Caco-2 (cell line): Measurements from ENCODE around the gene MORN1. TPM values are rescaled to one million over a fixed set of nuclear protein-coding genes. Genes with fewer than 3 reads are reported as not detected.

Experiments
- BruUV-seq: library from RNA; stranded (reverse); fragments of 400-500 nt; replicated peaks from 2 replicates; lab custom pipeline; 2021; lab: Mats Ljungman, UMichigan
- CTCF ChIA-PET: fragments of 300-600 bp; sonication (Branson Sonifier 250); formaldehyde crosslinking; loops from one replicate; lab custom pipeline; 2022; ENCODE audit warnings: antibody characterized with exemption; lab: Charles Lee
- POLR2A ChIA-PET: fragments of 300-600 bp; sonication (Branson Sonifier 250); formaldehyde crosslinking; loops from one replicate; lab custom pipeline; 2022; ENCODE audit warnings: antibody characterized with exemption; lab: Charles Lee
- DNase-seq, 2 experiments: peaks; one replicate each; pipeline versions ENCODE4 v3.0.0 to v3.0.0-alpha.2; 2020 to 2022
- H3K27me3 ChIP-seq: replicated peaks from 2 replicates; pipeline ENCODE4 v1.6.0; 2011; ENCODE audit warnings: low read length; ENCODE audit not compliant: control insufficient read depth, insufficient read depth
- H3K36me3 ChIP-seq: 2 replicates; pipeline ENCODE4 v1.5.1; 2011; ENCODE audit warnings: low read length; ENCODE audit not compliant: control insufficient read depth, insufficient read depth
- H3K4me1 ChIP-seq: fragments of 250-450 bp; sonication (Bioruptor Pico); 2 replicates; pipeline ENCODE4 v1.5.1; 2020; ENCODE audit warnings: mild to moderate bottlenecking
- H3K4me3 ChIP-seq: 2 replicates; pipeline ENCODE4 v1.5.1; 2011; ENCODE audit warnings: low read depth, mild to moderate bottlenecking, control low read depth, low read length
- H3K9me3 ChIP-seq: fragments of 250-450 bp; sonication (Bioruptor Pico); 2 replicates; pipeline ENCODE4 v1.5.1; 2020; ENCODE audit warnings: mild to moderate bottlenecking, moderate library complexity
- H3K27ac Mint-ChIP-seq: one replicate; pipeline ENCODE4 v1.8.0; 2022; ENCODE audit warnings: mixed read lengths; ENCODE audit not compliant: unreplicated experiment
- H3K27me3 Mint-ChIP-seq: one replicate; pipeline ENCODE4 v1.8.0; 2022; ENCODE audit warnings: mixed read lengths; ENCODE audit not compliant: insufficient read depth, unreplicated experiment
- H3K36me3 Mint-ChIP-seq: one replicate; pipeline ENCODE4 v1.8.0; 2022; ENCODE audit warnings: mild to moderate bottlenecking, mixed read lengths; ENCODE audit not compliant: insufficient read depth, unreplicated experiment
- H3K4me1 Mint-ChIP-seq: one replicate; pipeline ENCODE4 v1.8.0; 2022; ENCODE audit warnings: low read depth, mixed read lengths; ENCODE audit not compliant: unreplicated experiment
- H3K4me3 Mint-ChIP-seq: one replicate; pipeline ENCODE4 v1.8.0; 2022; ENCODE audit warnings: mild to moderate bottlenecking, moderate library complexity, mixed read lengths; ENCODE audit not compliant: unreplicated experiment
- H3K9me3 Mint-ChIP-seq: one replicate; pipeline ENCODE4 v1.8.0; 2022; ENCODE audit warnings: mixed read lengths; ENCODE audit not compliant: unreplicated experiment
- intact Hi-C: fragments of 100-400 bp; cut with micrococcal nuclease; formaldehyde crosslinking; loops from one replicate; pipeline ENCODE4 v1.10.0; 2022; ENCODE audit not compliant: unreplicated experiment
- total RNA-seq: library from RNA; stranded (reverse); gene quantifications from 2 replicates; pipeline ENCODE4 v1.2.3, GENCODE V29; 2022
- TF ChIP-seq, protein P1 (sequence below), 2 experiments: fragments of 200-600 bp in 1 of 2; IDR thresholded peaks; 1 replicate in 1 of 2; 2 replicates in 1 of 2; pipeline versions ENCODE4 v1.5.1 to v1.8.0; 2011 to 2022; ENCODE audit warnings: antibody characterized with exemption in 1 of 2, control low read depth in 1 of 2, inconsistent platforms in 1 of 2, low read depth in 1 of 2, low read length in 1 of 2, mild to moderate bottlenecking in 1 of 2, moderate library complexity in 1 of 2; ENCODE audit not compliant: insufficient read depth in 1 of 2, severe bottlenecking in 1 of 2, unreplicated experiment in 1 of 2

The MORN1 gene
- total RNA-seq, 1 experiment from 2014 or later, result 8.6 TPM

DNA sequence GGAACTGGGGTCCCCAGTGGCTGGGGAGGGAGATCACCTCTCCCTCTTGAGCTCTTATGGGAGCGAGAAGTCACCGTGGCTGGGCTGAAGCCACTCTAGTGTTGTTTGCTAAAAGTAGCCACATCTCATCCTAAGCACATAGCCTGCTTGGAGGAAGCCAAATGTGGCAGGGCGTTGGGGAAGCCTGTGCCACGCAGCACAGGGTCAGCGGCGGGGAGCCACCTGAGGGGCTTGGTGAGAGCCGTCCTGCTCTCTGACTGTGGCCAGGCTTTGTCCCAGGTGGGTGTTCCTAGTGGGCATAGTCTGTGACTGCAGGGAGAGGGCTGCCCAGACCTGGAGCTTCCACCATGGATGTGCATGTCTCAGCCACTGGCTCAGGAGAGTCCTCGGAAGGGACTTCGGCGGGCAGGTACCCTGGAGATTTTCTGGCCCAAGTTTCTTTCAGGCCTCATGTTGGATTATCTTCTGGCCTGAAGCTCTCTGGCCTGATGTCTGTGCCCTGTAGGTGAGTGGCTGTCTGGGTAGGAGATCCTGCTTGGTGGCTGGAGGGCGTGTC is 38.9 kb downstream of the MORN1 start:
- POLR2A ChIA-PET, result no interaction called here

DNA sequence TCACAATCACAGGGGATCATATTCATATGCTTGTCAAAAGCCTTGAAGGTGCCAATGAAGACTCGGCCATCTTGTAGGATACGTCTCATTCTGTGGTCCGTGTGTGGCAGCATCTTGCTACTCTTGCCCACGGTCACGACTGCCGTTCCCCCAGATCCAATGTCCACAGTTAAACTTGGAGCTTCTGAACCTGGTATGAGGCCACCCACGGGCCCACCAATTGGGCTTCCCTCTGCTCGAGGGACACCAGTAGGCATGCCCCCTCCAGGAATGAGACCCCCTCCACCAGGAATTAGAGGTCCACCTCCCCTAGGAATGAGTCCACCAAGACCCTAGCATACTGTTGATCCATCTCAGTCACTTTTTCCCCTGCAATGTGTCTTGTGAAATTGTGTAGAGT is 39.6 kb downstream of the MORN1 start:
- Mint-ChIP-seq H3K4me3 (no peak overlapping the region), H3K9me3 (no peaks in the 10 kb centered on the region), H3K36me3 (no peaks in the 10 kb centered on the region), H3K4me1 (no peaks in the 10 kb centered on the region), H3K27me3 (peaks cover 2% of the 10 kb centered on the region), H3K27ac (no peak overlapping the region)
- Histone ChIP-seq H3K4me3 (no peak overlapping the region), H3K9me3 (no peaks in the 10 kb centered on the region), H3K36me3 (no peaks in the 10 kb centered on the region), H3K27me3 (no peaks in the 10 kb centered on the region), H3K4me1 (no peaks in the 10 kb centered on the region)
- TF ChIP-seq, protein P1, sequence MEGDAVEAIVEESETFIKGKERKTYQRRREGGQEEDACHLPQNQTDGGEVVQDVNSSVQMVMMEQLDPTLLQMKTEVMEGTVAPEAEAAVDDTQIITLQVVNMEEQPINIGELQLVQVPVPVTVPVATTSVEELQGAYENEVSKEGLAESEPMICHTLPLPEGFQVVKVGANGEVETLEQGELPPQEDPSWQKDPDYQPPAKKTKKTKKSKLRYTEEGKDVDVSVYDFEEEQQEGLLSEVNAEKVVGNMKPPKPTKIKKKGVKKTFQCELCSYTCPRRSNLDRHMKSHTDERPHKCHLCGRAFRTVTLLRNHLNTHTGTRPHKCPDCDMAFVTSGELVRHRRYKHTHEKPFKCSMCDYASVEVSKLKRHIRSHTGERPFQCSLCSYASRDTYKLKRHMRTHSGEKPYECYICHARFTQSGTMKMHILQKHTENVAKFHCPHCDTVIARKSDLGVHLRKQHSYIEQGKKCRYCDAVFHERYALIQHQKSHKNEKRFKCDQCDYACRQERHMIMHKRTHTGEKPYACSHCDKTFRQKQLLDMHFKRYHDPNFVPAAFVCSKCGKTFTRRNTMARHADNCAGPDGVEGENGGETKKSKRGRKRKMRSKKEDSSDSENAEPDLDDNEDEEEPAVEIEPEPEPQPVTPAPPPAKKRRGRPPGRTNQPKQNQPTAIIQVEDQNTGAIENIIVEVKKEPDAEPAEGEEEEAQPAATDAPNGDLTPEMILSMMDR (IDR thresholded peaks at IDR 0.05; ENCODE audit: insufficient read depth in 1 of 2, low read depth in 1 of 2, low read length in 1 of 2, severe bottlenecking in 1 of 2, unreplicated experiment in 1 of 2), result no peak
- intact Hi-C loops, result no loop called here
- CTCF ChIA-PET, result no interaction called here
- POLR2A ChIA-PET, result no interaction called here
- BruUV-seq, result no TSS peak
- no peak for DNase-seq

More for the DNA sequence above, 38.9 kb downstream of the MORN1 start:
- intact Hi-C loops, result no loop called here
- no peaks in the 10 kb centered on the region for H3K36me3 ChIP-seq
- no peak for DNase-seq
- TF ChIP-seq, protein P1 (IDR thresholded peaks at IDR 0.05; ENCODE audit: insufficient read depth in 1 of 2, low read depth in 1 of 2, low read length in 1 of 2, severe bottlenecking in 1 of 2, unreplicated experiment in 1 of 2), result no peak
- no peak overlapping the region for H3K4me3 Mint-ChIP-seq
- H3K4me3 ChIP-seq, result no peak overlapping the region
- H3K27ac Mint-ChIP-seq, result no peak overlapping the region
- H3K9me3 ChIP-seq, result no peaks in the 10 kb centered on the region
- no peaks in the 10 kb centered on the region for H3K4me1 Mint-ChIP-seq
- CTCF ChIA-PET, result no interaction called here
- H3K27me3 Mint-ChIP-seq, result peaks cover 2% of the 10 kb centered on the region
- BruUV-seq, result no TSS peak
- no peaks in the 10 kb centered on the region for H3K36me3 Mint-ChIP-seq
- no peaks in the 10 kb centered on the region for H3K27me3 ChIP-seq
- no peaks in the 10 kb centered on the region for H3K9me3 Mint-ChIP-seq
- no peaks in the 10 kb centered on the region for H3K4me1 ChIP-seq

DNA sequence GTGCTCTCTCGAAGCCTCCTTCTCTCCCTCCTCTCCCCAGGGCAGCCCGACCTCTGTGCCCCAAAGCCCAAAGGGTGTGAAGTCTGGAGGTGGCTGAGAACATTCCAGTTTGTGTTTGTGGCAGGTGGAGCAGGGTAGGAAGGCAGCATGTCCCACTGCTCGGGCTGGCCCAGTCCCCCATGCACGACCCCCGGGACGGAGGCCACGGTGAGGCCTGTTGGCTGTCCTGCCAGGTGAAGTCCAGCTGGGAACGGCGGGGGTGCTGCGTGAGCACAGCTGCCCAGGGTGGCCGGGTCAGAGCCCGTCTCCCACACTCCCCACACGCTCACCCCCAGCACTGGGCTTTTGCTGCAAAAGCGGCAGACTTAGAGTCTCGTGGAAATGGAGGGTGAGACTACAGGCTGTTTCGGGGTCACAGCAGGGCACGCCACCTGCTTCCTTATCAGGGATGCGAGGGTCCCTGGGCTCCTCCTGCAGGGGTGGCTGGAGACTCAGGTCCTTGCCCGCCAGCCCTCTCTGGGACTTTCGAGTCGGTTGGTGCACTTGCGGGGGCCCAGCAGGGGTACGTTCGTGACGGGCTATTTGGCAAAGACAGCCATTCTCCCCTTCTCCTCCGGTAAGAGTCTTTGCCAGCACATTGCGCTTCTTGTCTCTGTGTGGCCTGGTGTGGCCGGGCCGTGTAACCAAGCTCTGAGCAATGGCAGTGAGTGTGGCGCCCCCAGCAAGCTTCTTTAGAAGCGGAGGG is 40.3 kb downstream of the MORN1 start:
- POLR2A ChIA-PET, result no interaction called here
- Mint-ChIP-seq H3K4me1 (no peaks in the 10 kb centered on the region), H3K9me3 (no peaks in the 10 kb centered on the region), H3K4me3 (no peak overlapping the region), H3K27me3 (peaks cover 2% of the 10 kb centered on the region), H3K36me3 (no peaks in the 10 kb centered on the region), H3K27ac (no peak overlapping the region)
- BruUV-seq, result no TSS peak
- Histone ChIP-seq H3K4me1 (no peaks in the 10 kb centered on the region), H3K9me3 (no peaks in the 10 kb centered on the region), H3K4me3 (no peak overlapping the region), H3K36me3 (no peaks in the 10 kb centered on the region), H3K27me3 (no peaks in the 10 kb centered on the region)
- DNase-seq, result no peak
- TF ChIP-seq, protein P1 (IDR thresholded peaks at IDR 0.05; ENCODE audit: insufficient read depth in 1 of 2, low read depth in 1 of 2, low read length in 1 of 2, severe bottlenecking in 1 of 2, unreplicated experiment in 1 of 2), result no peak
- intact Hi-C loops, result no loop called here
- CTCF ChIA-PET, result no interaction called here
